K562 (cell line): ENCODE data around the gene CNGB1. TPM values are rescaled to one million over a fixed set of nuclear protein-coding genes. Genes with fewer than 3 reads are reported as not detected.
A peak's percentile ranks its signal among the peaks of the same experiment; 100 is the strongest.

Source experiments
- CCAR2 ChIP-seq: fragments of 200-400 bp; formaldehyde crosslinking; IDR thresholded peaks from 2 replicates; pipeline ENCODE4 v1.6.1; 2017; ENCODE audit warnings: mild to moderate bottlenecking, low read depth, low read length
- CLOCK ChIP-seq: fragments of 250-450 bp; sonication (Bioruptor Pico); IDR thresholded peaks from 2 replicates; pipeline ENCODE4 v1.4.0; 2020; ENCODE audit warnings: mild to moderate bottlenecking, moderate library complexity, borderline replicate concordance
- CREB5 ChIP-seq: fragments of 250-450 bp; sonication (Bioruptor Pico); IDR thresholded peaks from 2 replicates; pipeline ENCODE4 v1.5.0; 2020; ENCODE audit warnings: mild to moderate bottlenecking
- FOXJ3 ChIP-seq: sonication (generic); formaldehyde crosslinking; IDR thresholded peaks from 2 replicates; pipeline ENCODE4 v1.4.0; 2020; ENCODE audit warnings: mild to moderate bottlenecking, missing genetic modification reagents
- GABPB2 ChIP-seq: fragments of 250-450 bp; sonication (Bioruptor Pico); conservative IDR thresholded peaks from 2 replicates; pipeline ENCODE4 v1.5.1; 2021; ENCODE audit warnings: mild to moderate bottlenecking
- MEF2D ChIP-seq: conservative IDR thresholded peaks from 2 replicates; pipeline ENCODE4 v1.6.1; 2016; ENCODE audit warnings: low read depth, missing genetic modification characterization, missing compliant biosample characterization
- NR2C2 ChIP-seq, 2 experiments: fragments of 200-800 bp in 1 of 2; sonication (Bioruptor generic) in 1 of 2; sonication (generic) in 1 of 2; formaldehyde crosslinking in 1 of 2; IDR thresholded peaks; 2 replicates each; pipeline versions ENCODE4 v1.6.1 to v1.8.0; 2016 to 2022; ENCODE audit warnings: mild to moderate bottlenecking in 1 of 2, missing compliant biosample characterization in 1 of 2, missing genetic modification characterization in 1 of 2, missing genetic modification reagents in 1 of 2
- PCBP1 ChIP-seq: fragments of 200-400 bp; formaldehyde crosslinking; IDR thresholded peaks from 2 replicates; pipeline ENCODE4 v1.6.1; 2018; ENCODE audit warnings: mild to moderate bottlenecking, low read depth, low read length; ENCODE audit not compliant: poor library complexity, severe bottlenecking
- SLC30A9 ChIP-seq: fragments of 250-450 bp; sonication (Bioruptor Pico); IDR thresholded peaks from 2 replicates; pipeline ENCODE4 v1.8.0; 2022; ENCODE audit warnings: mild to moderate bottlenecking, moderate library complexity
- SNAPC5 ChIP-seq: fragments of 250-450 bp; sonication (Bioruptor Pico); IDR thresholded peaks from 2 replicates; pipeline ENCODE4 v1.8.0; 2021; ENCODE audit warnings: moderate library complexity, mild to moderate bottlenecking, inconsistent platforms
- SOX6 ChIP-seq: fragments of 450-650 bp; IDR thresholded peaks from 2 replicates; pipeline ENCODE4 v1.6.1; 2014; ENCODE audit warnings: mild to moderate bottlenecking
- SRSF1 ChIP-seq: fragments of 200-400 bp; formaldehyde crosslinking; IDR thresholded peaks from 2 replicates; pipeline ENCODE4 v1.6.1; 2017; ENCODE audit warnings: mild to moderate bottlenecking, low read depth, low read length, moderate library complexity
- U2AF1 ChIP-seq: fragments of 200-400 bp; formaldehyde crosslinking; optimal IDR thresholded peaks from 2 replicates; pipeline ENCODE3; 2017; ENCODE audit warnings: mild to moderate bottlenecking, low read depth, low read length, moderate library complexity
- USF1 ChIP-seq: sonication (generic); formaldehyde crosslinking; IDR thresholded peaks from 2 replicates; pipeline ENCODE4 v1.9.0; 2022; ENCODE audit warnings: mild to moderate bottlenecking, missing genetic modification reagents
- ZBTB17 ChIP-seq: fragments of 450-650 bp; formaldehyde crosslinking; IDR thresholded peaks from 2 replicates; pipeline ENCODE4 v1.4.0; 2020; ENCODE audit warnings: mild to moderate bottlenecking
- ZNF24 ChIP-seq: fragments of 450-650 bp; IDR thresholded peaks from 2 replicates; pipeline ENCODE4 v1.6.1; 2016
- ZNF384 ChIP-seq: IDR thresholded peaks from 2 replicates; pipeline ENCODE4 v1.6.1; 2012; ENCODE audit warnings: low read depth, low read length, improper control_type of control experiment
- ZNF395 ChIP-seq: fragments of 200-800 bp; sonication (Bioruptor generic); IDR thresholded peaks from 2 replicates; pipeline ENCODE4 v1.6.1; 2017; ENCODE audit warnings: missing genetic modification characterization, missing compliant biosample characterization
- ZNF436 ChIP-seq: fragments of 250-450, 450-650 bp; sonication (Bioruptor Pico); formaldehyde crosslinking; IDR thresholded peaks from 2 replicates; pipeline ENCODE4 v1.7.0; 2020; ENCODE audit warnings: mild to moderate bottlenecking
- ZNF511 ChIP-seq: sonication (generic); formaldehyde crosslinking; IDR thresholded peaks from 2 replicates; pipeline ENCODE4 v1.8.0; 2022; ENCODE audit warnings: mild to moderate bottlenecking, missing genetic modification reagents
- ZNF57 ChIP-seq: fragments of 450-650 bp; formaldehyde crosslinking; IDR thresholded peaks from 2 replicates; pipeline ENCODE4 v1.4.0; 2020; ENCODE audit warnings: mild to moderate bottlenecking, moderate library complexity
- polyA plus RNA-seq, 8 experiments: library from polyadenylated mRNA; depleted of rRNA in 4 of 8; stranded (reverse) in 5 of 8; unstranded in 3 of 8; fragments of >200 nt; fragmentation: Nextera tagmentation in 2 of 8; fragmentation: Illumina TruSeq in 1 of 8; extraction: Ambion mirVana in 2 of 8; extraction: Trizol in 1 of 8; gene quantifications; 2 replicates each; pipeline versions ENCODE4 v1.2.1 to v1.2.3, GENCODE V29; 2011 to 2014; ENCODE audit warnings: inconsistent platforms in 1 of 8, missing spikeins in 1 of 8
- total RNA-seq, 7 experiments: library from RNA; depleted of rRNA in 6 of 7; stranded (reverse); fragments of >200 nt in 6 of 7; fragmentation: Illumina TruSeq in 2 of 7; extraction: Trizol in 2 of 7; gene quantifications; 2 replicates each; pipeline versions ENCODE4 v1.2.1 to v1.2.3, GENCODE V29; 2011 to 2021; ENCODE audit warnings: low replicate concordance in 1 of 7

CNGB1 gene
- total and polyA plus RNA-seq, 9 of the 15 experiments (the other 6 are each of a cell fraction or from before 2014, with no cell fraction given) = not detected

- TF ChIP-seq SRSF1 (no peak), USF1 (CRISPR knock-in tag) (no peak), ZNF24 (no peak), ZNF57 (CRISPR knock-in tag) (no peak), SLC30A9 (CRISPR knock-in tag) (no peak), MEF2D (no peak), CLOCK (no peak), ZBTB17 (no peak), SOX6 (no peak), NR2C2 (CRISPR knock-in tag; IDR thresholded peaks at IDR 0.05) (no peak), NR2C2 (tag; IDR thresholded peaks at IDR 0.05) (no peak), U2AF1 (no peak), PCBP1 (no peak), ZNF384 (peak; percentile 59), ZNF511 (no peak), SNAPC5 (CRISPR knock-in tag) (no peak), ZNF436 (CRISPR knock-in tag) (no peak), GABPB2 (no peak), FOXJ3 (CRISPR knock-in tag) (no peak), ZNF395 (CRISPR knock-in tag) (no peak), CCAR2 (no peak), CREB5 (CRISPR knock-in tag) (no peak)
Measured at GRCh38 chr16:57899771-57900661, 70.9 kb downstream of the CNGB1 start (continued).
